Urinary bladder (tissue), 4 donors: ENCODE results near the gene PARVB. TPM values are rescaled to one million over a fixed set of nuclear protein-coding genes. Genes with fewer than 3 reads are reported as not detected.

Source experiments
- DNase-seq: peaks from one replicate; pipeline ENCODE4 v3.0.0-alpha.2; 2015; ENCODE audit errors: extremely low spot score
- H3K27ac ChIP-seq: one replicate; pipeline ENCODE4 v1.5.1; 2013; ENCODE audit warnings: low read depth, mild to moderate bottlenecking, moderate library complexity
- H3K36me3 ChIP-seq: one replicate; pipeline ENCODE4 v1.6.1; 2013; ENCODE audit warnings: mild to moderate bottlenecking, moderate library complexity; ENCODE audit not compliant: insufficient read depth
- H3K4me1 ChIP-seq: one replicate; pipeline ENCODE4 v1.6.1; 2013; ENCODE audit warnings: mild to moderate bottlenecking, moderate library complexity; ENCODE audit not compliant: insufficient read depth
- H3K4me3 ChIP-seq: one replicate; pipeline ENCODE4 v1.5.1; 2013; ENCODE audit warnings: low read depth, low read length
- WGBS: extraction: QIAGEN DNeasy Blood & Tissue Kit; methylation state at CpG from one replicate; pipeline ENCODE4 v1.1.7; 2013; 5-methylcytosine and 5-hydroxymethylcytosine counted together
- polyA plus RNA-seq: library from polyadenylated mRNA; stranded (reverse); fragments of 200-250 nt; gene quantifications from one replicate; pipeline ENCODE4 v1.2.3, GENCODE V29; 2013
- total RNA-seq: library from RNA; depleted of rRNA; stranded (reverse); fragments of >200 nt; gene quantifications from one replicate; pipeline ENCODE4 v1.2.3, GENCODE V29; 2014
- donor health status: healthy with polysubstance abuse.
- donor health status: healthy.

PARVB gene
- total and polyA plus RNA-seq, 2 donors: 11.2 to 38.0 TPM

- H3K27ac ChIP-seq: no peak overlapping the region
- no peak overlapping the region for H3K4me3 ChIP-seq
- H3K36me3 ChIP-seq: no peaks in the 10 kb centered on the region
- H3K4me1 ChIP-seq: no peaks in the 10 kb centered on the region
- 93% methylated on average over 4 of the region's 4 CpGs for WGBS
- DNase-seq: no peak
Measured at GRCh38 chr22:44186737-44187136, 162.6 kb downstream of the PARVB start.

- no peaks in the 10 kb centered on the region for H3K4me1 ChIP-seq
- 95% methylated on average over 12 of the region's 12 CpGs for WGBS
- no peak overlapping the region for H3K27ac ChIP-seq
- DNase-seq: no peak
- H3K36me3 ChIP-seq: no peaks in the 10 kb centered on the region
- H3K4me3 ChIP-seq: no peak overlapping the region
Measured at GRCh38 chr22:44187652-44188230, 163.6 kb downstream of the PARVB start.

- H3K27ac ChIP-seq: no peak overlapping the region
- no peaks in the 10 kb centered on the region for H3K36me3 ChIP-seq
- no peak overlapping the region for H3K4me3 ChIP-seq
- WGBS: 93% methylated on average over 8 of the region's 8 CpGs
- H3K4me1 ChIP-seq: no peaks in the 10 kb centered on the region
- DNase-seq: no peak
Measured at GRCh38 chr22:44188316-44188715, 164.2 kb downstream of the PARVB start.

GRCh38 chr22:44188986-44189630, 165.0 kb downstream of the PARVB start:
- H3K4me3 ChIP-seq: no peak overlapping the region
- DNase-seq: no peak
- H3K36me3 ChIP-seq: no peaks in the 10 kb centered on the region
- H3K27ac ChIP-seq: no peak overlapping the region
- no peaks in the 10 kb centered on the region for H3K4me1 ChIP-seq
- WGBS: 93% methylated on average over 12 of the region's 12 CpGs

- H3K4me3 ChIP-seq: no peak overlapping the region
- WGBS: 87% methylated on average over 12 of the region's 12 CpGs
- no peak overlapping the region for H3K27ac ChIP-seq
- H3K4me1 ChIP-seq: no peaks in the 10 kb centered on the region
- no peaks in the 10 kb centered on the region for H3K36me3 ChIP-seq
- DNase-seq: no peak
Measured at GRCh38 chr22:44190381-44190976, 166.4 kb downstream of the PARVB start.

- DNase-seq: no peak
- WGBS: 73% methylated on average over 9 of the region's 9 CpGs
- Histone ChIP-seq H3K27ac (no peak overlapping the region), H3K4me1 (no peaks in the 10 kb centered on the region), H3K4me3 (no peak overlapping the region), H3K36me3 (no peaks in the 10 kb centered on the region)
Measured at GRCh38 chr22:44191036-44191454, 166.9 kb downstream of the PARVB start.

GRCh38 chr22:44192098-44192815, 168.2 kb downstream of the PARVB start:
- Histone ChIP-seq H3K36me3 (no peaks in the 10 kb centered on the region), H3K4me3 (no peak overlapping the region), H3K4me1 (no peaks in the 10 kb centered on the region), H3K27ac (no peak overlapping the region)
- 92% methylated on average over 8 of the region's 8 CpGs for WGBS
- DNase-seq: no peak

GRCh38 chr22:44192816-44193534, 168.9 kb downstream of the PARVB start:
- Histone ChIP-seq H3K27ac (no peak overlapping the region), H3K36me3 (no peaks in the 10 kb centered on the region), H3K4me3 (no peak overlapping the region), H3K4me1 (no peaks in the 10 kb centered on the region)
- 65% methylated on average over 11 of the region's 11 CpGs for WGBS
- DNase-seq: no peak

GRCh38 chr22:44193535-44193891, 169.4 kb downstream of the PARVB start:
- no peak overlapping the region for H3K4me3 ChIP-seq
- H3K36me3 ChIP-seq: no peaks in the 10 kb centered on the region
- no peak for DNase-seq
- WGBS: 76% methylated on average over 4 of the region's 4 CpGs
- H3K27ac ChIP-seq: no peak overlapping the region
- H3K4me1 ChIP-seq: no peaks in the 10 kb centered on the region

GRCh38 chr22:44194569-44194968, 170.5 kb downstream of the PARVB start:
- no peak overlapping the region for H3K27ac ChIP-seq
- no peak overlapping the region for H3K4me3 ChIP-seq
- WGBS: 97% methylated on average over 2 of the region's 2 CpGs
- H3K4me1 ChIP-seq: no peaks in the 10 kb centered on the region
- DNase-seq: no peak
- no peaks in the 10 kb centered on the region for H3K36me3 ChIP-seq

- DNase-seq: no peak
- Histone ChIP-seq H3K4me1 (no peaks in the 10 kb centered on the region), H3K36me3 (no peaks in the 10 kb centered on the region), H3K27ac (no peak overlapping the region), H3K4me3 (no peak overlapping the region)
- 69% methylated on average over 5 of the region's 5 CpGs for WGBS
Measured at GRCh38 chr22:44195189-44195871, 171.2 kb downstream of the PARVB start.

- H3K4me3 ChIP-seq: no peak overlapping the region
- H3K36me3 ChIP-seq: no peaks in the 10 kb centered on the region
- 77% methylated on average over 9 of the region's 9 CpGs for WGBS
- no peak overlapping the region for H3K27ac ChIP-seq
- H3K4me1 ChIP-seq: no peaks in the 10 kb centered on the region
- DNase-seq: no peak
Measured at GRCh38 chr22:44196241-44196640, 172.1 kb downstream of the PARVB start.

GRCh38 chr22:44196731-44197131, 172.6 kb downstream of the PARVB start:
- no peaks in the 10 kb centered on the region for H3K36me3 ChIP-seq
- H3K4me3 ChIP-seq: no peak overlapping the region
- DNase-seq: no peak
- H3K4me1 ChIP-seq: no peaks in the 10 kb centered on the region
- 82% methylated on average over 10 of the region's 10 CpGs for WGBS
- H3K27ac ChIP-seq: no peak overlapping the region
